GM23338 (cell line): ENCODE measurements around the gene GDF11. TPM values are rescaled to one million over a fixed set of nuclear protein-coding genes. Genes with fewer than 3 reads are reported as not detected.

Experiments used
- ATAC-seq: fragments of 200-7000 bp; cut with Tn5 transposase; 3 replicates; pipeline ENCODE4 v1.9.1; 2020
- DNase-seq: peaks from one replicate; pipeline ENCODE4 v3.0.0-alpha.2; 2015; ENCODE audit warnings: low spot score
- H2AFZ ChIP-seq: fragments of 200-600 bp; sonication (generic); 2 replicates; pipeline ENCODE4 v1.8.0; 2016; ENCODE audit warnings: antibody characterized with exemption, mild to moderate bottlenecking, moderate library complexity
- H3F3A ChIP-seq: fragments of 200-600 bp; sonication (generic); replicated peaks from 2 replicates; pipeline ENCODE4 v1.8.0; 2017; ENCODE audit warnings: antibody characterized with exemption, mixed run types, low read depth
- H3K27ac ChIP-seq: fragments of 200-600 bp; sonication (generic); 2 replicates; pipeline ENCODE4 v1.6.1; 2016; ENCODE audit warnings: low read depth
- H3K27me3 ChIP-seq: fragments of 200-600 bp; sonication (generic); 2 replicates; pipeline ENCODE4 v1.8.0; 2016; ENCODE audit warnings: mild to moderate bottlenecking, mixed run types, moderate library complexity; ENCODE audit not compliant: insufficient read depth
- H3K36me3 ChIP-seq: fragments of 200-600 bp; sonication (generic); 2 replicates; pipeline ENCODE4 v1.8.0; 2016; ENCODE audit warnings: mild to moderate bottlenecking; ENCODE audit not compliant: insufficient read depth
- H3K4me1 ChIP-seq: fragments of 200-600 bp; sonication (generic); 2 replicates; pipeline ENCODE4 v1.8.0; 2016; ENCODE audit warnings: mild to moderate bottlenecking, moderate library complexity; ENCODE audit not compliant: insufficient read depth
- H3K4me2 ChIP-seq: fragments of 200-600 bp; sonication (generic); 2 replicates; pipeline ENCODE4 v1.7.1; 2017; ENCODE audit warnings: mixed run types
- H3K4me3 ChIP-seq: fragments of 200-600 bp; sonication (generic); 2 replicates; pipeline ENCODE4 v1.6.1; 2016; ENCODE audit warnings: mixed run types
- H3K79me2 ChIP-seq: fragments of 200-600 bp; sonication (generic); replicated peaks from 2 replicates; pipeline ENCODE4 v1.8.0; 2017; ENCODE audit warnings: mild to moderate bottlenecking; ENCODE audit not compliant: insufficient read depth
- H3K9me2 ChIP-seq: fragments of 200-600 bp; sonication (generic); 2 replicates; pipeline ENCODE4 v1.8.0; 2017; ENCODE audit not compliant: insufficient read depth
- H4K20me1 ChIP-seq: fragments of 200-600 bp; sonication (generic); replicated peaks from 2 replicates; pipeline ENCODE4 v1.8.0; 2017; ENCODE audit warnings: mild to moderate bottlenecking; ENCODE audit not compliant: insufficient read depth
- H3K27ac Mint-ChIP-seq: 2 replicates; pipeline ENCODE4 v1.8.0; 2020; ENCODE audit warnings: inconsistent platforms, mild to moderate bottlenecking, moderate library complexity, mixed read lengths
- H3K27me3 Mint-ChIP-seq: 3 replicates; pipeline ENCODE4 v1.8.0; 2022; ENCODE audit warnings: low read depth, mild to moderate bottlenecking, moderate library complexity, mixed read lengths, inconsistent platforms; ENCODE audit not compliant: insufficient read depth, poor library complexity
- H3K36me3 Mint-ChIP-seq: 3 replicates; pipeline ENCODE4 v1.8.0; 2021; ENCODE audit warnings: low read depth, mild to moderate bottlenecking, inconsistent platforms, moderate library complexity, mixed read lengths
- H3K4me1 Mint-ChIP-seq: 3 replicates; pipeline ENCODE4 v1.8.0; 2020; ENCODE audit warnings: mild to moderate bottlenecking, inconsistent platforms, mixed read lengths
- H3K4me3 Mint-ChIP-seq: 3 replicates; pipeline ENCODE4 v1.8.0; 2021; ENCODE audit warnings: moderate library complexity, mild to moderate bottlenecking, inconsistent platforms, mixed read lengths
- H3K9me3 Mint-ChIP-seq: 3 replicates; pipeline ENCODE4 v1.8.0; 2020; ENCODE audit warnings: moderate library complexity, mild to moderate bottlenecking, inconsistent platforms, mixed read lengths
- CREB1 ChIP-seq: fragments of 250-450 bp; sonication (Bioruptor Pico); IDR thresholded peaks from 2 replicates; pipeline ENCODE4 v1.5.0; 2020; ENCODE audit warnings: low read depth, mild to moderate bottlenecking, moderate library complexity
- EZH2 ChIP-seq: fragments of 200-600 bp; sonication (generic); IDR thresholded peaks from one replicate; pipeline ENCODE4 v1.8.0; 2017; ENCODE audit warnings: antibody characterized with exemption, mild to moderate bottlenecking, low read depth; ENCODE audit not compliant: unreplicated experiment
- EZH2phosphoT487 ChIP-seq: fragments of 200-600 bp; sonication (generic); IDR thresholded peaks from one replicate; pipeline ENCODE4 v1.8.1; 2018; ENCODE audit warnings: antibody characterized with exemption; ENCODE audit not compliant: unreplicated experiment
- POLR2AphosphoS5 ChIP-seq: IDR thresholded peaks from 2 replicates; pipeline ENCODE4 v1.6.1; 2016; ENCODE audit warnings: antibody characterized with exemption, low read depth
- long read RNA-seq: library from polyadenylated mRNA; unstranded; transcript quantifications from one replicate; pipeline ENCODE4 v2.0.0, GENCODE V29; 2020; ENCODE audit not compliant: unreplicated experiment
- polyA plus RNA-seq: library from polyadenylated mRNA; unstranded; fragments of >200 nt; fragmentation: Nextera tagmentation; extraction: Ambion mirVana; gene quantifications from 2 replicates; pipeline ENCODE4 v1.2.1, GENCODE V29; 2016
- total RNA-seq: library from RNA; depleted of rRNA; stranded (reverse); fragments of >200 nt; shearing (Covaris generic); gene quantifications from 2 replicates; pipeline ENCODE4 v1.2.3, GENCODE V29; 2014; rRNA removed
- TF ChIP-seq, protein P1 (sequence below): fragments of 250-450 bp; sonication (Bioruptor Pico); IDR thresholded peaks from 2 replicates; pipeline ENCODE4 v1.5.0; 2020; ENCODE audit warnings: mild to moderate bottlenecking, moderate library complexity

The GDF11 gene
- 12.5 and 12.6 TPM in 2 replicates for total RNA-seq
- 3.7 and 3.8 TPM in 2 replicates for polyA plus RNA-seq
- long read RNA-seq, partial matches to known transcripts, result 0 of 1 reads
- long read RNA-seq, other reads (novel, unspliced or antisense), result 1 of 1 reads

DNA sequence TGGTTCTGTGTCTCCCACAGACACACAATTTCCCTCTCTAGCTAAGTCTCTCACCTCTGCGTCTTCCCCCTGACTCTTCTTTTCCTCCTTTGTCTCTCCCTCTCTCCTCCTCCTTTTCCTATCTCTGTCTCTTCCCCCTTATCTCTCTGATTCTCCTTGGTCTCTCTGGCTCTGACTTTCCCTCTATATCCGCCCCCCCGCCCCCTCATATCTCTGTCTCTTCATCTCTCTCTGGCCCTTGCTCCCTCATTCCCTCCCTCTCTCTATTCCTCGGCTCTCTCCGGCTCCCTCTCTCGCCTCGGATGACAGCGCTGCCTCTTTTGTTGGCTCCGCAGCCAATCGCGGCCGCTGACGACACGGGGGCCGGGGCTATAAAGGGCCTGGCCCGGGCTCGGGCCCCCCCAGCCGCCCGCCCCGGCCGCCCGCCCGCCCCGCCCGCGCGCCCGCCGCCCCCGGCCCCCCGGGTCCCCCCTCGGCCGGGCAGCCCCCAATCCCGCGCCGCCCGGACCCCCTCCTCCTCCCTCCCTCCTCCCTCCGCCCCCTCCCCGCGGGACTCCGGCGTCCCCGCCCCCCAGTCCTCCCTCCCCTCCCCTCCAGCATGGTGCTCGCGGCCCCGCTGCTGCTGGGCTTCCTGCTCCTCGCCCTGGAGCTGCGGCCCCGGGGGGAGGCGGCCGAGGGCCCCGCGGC is at the start of gene GDF11:
Gene GDF11, plus strand, starts transcription at position 404 of the 687 bp plus-strand sequence. Its CDS starts 195 bp downstream, at position 599.
- peaks cover 12% of the 10 kb centered on the region for H3K36me3 Mint-ChIP-seq
- DNase-seq (peak; percentile 91), ATAC-seq (peak; percentile 13)
- H3K4me1 Mint-ChIP-seq, result peaks cover 42% of the 10 kb centered on the region
- Histone ChIP-seq H3K4me2 (peak within 1 kb of the TSS; percentile 87), H3K4me1 (peaks cover 27% of the 10 kb centered on the region), H3F3A (peaks cover 21% of the 10 kb centered on the region), H3K9me2 (0 out of 2 replicates have a peak, but pooled peaks cover 2% of the 10 kb centered on the region), H3K4me3 (peak within 1 kb of the TSS; percentile 95), H3K27me3 (no peaks in the 10 kb centered on the region), H3K27ac (0 out of 2 replicates have a peak within 1 kb of the TSS, but pooled peaks have one; percentile 32), H3K36me3 (no peaks in the 10 kb centered on the region), H2AFZ (peak within 1 kb of the TSS; percentile 91; the same call in 1 of the 2 replicates), H3K79me2 (peaks cover 35% of the 10 kb centered on the region), H4K20me1 (peaks cover 7% of the 10 kb centered on the region; the same call in 1 of the 2 replicates)
- H3K27me3 Mint-ChIP-seq, result peaks cover 15% of the 10 kb centered on the region
- peak within 1 kb of the TSS; percentile 76 for H3K27ac Mint-ChIP-seq
- H3K9me3 Mint-ChIP-seq, result no peaks in the 10 kb centered on the region; the same call in 2 of the 3 replicates
- TF ChIP-seq POLR2AphosphoS5, result peak; percentile 72
- TF ChIP-seq EZH2phosphoT487, result no peak
- TF ChIP-seq, protein P1, sequence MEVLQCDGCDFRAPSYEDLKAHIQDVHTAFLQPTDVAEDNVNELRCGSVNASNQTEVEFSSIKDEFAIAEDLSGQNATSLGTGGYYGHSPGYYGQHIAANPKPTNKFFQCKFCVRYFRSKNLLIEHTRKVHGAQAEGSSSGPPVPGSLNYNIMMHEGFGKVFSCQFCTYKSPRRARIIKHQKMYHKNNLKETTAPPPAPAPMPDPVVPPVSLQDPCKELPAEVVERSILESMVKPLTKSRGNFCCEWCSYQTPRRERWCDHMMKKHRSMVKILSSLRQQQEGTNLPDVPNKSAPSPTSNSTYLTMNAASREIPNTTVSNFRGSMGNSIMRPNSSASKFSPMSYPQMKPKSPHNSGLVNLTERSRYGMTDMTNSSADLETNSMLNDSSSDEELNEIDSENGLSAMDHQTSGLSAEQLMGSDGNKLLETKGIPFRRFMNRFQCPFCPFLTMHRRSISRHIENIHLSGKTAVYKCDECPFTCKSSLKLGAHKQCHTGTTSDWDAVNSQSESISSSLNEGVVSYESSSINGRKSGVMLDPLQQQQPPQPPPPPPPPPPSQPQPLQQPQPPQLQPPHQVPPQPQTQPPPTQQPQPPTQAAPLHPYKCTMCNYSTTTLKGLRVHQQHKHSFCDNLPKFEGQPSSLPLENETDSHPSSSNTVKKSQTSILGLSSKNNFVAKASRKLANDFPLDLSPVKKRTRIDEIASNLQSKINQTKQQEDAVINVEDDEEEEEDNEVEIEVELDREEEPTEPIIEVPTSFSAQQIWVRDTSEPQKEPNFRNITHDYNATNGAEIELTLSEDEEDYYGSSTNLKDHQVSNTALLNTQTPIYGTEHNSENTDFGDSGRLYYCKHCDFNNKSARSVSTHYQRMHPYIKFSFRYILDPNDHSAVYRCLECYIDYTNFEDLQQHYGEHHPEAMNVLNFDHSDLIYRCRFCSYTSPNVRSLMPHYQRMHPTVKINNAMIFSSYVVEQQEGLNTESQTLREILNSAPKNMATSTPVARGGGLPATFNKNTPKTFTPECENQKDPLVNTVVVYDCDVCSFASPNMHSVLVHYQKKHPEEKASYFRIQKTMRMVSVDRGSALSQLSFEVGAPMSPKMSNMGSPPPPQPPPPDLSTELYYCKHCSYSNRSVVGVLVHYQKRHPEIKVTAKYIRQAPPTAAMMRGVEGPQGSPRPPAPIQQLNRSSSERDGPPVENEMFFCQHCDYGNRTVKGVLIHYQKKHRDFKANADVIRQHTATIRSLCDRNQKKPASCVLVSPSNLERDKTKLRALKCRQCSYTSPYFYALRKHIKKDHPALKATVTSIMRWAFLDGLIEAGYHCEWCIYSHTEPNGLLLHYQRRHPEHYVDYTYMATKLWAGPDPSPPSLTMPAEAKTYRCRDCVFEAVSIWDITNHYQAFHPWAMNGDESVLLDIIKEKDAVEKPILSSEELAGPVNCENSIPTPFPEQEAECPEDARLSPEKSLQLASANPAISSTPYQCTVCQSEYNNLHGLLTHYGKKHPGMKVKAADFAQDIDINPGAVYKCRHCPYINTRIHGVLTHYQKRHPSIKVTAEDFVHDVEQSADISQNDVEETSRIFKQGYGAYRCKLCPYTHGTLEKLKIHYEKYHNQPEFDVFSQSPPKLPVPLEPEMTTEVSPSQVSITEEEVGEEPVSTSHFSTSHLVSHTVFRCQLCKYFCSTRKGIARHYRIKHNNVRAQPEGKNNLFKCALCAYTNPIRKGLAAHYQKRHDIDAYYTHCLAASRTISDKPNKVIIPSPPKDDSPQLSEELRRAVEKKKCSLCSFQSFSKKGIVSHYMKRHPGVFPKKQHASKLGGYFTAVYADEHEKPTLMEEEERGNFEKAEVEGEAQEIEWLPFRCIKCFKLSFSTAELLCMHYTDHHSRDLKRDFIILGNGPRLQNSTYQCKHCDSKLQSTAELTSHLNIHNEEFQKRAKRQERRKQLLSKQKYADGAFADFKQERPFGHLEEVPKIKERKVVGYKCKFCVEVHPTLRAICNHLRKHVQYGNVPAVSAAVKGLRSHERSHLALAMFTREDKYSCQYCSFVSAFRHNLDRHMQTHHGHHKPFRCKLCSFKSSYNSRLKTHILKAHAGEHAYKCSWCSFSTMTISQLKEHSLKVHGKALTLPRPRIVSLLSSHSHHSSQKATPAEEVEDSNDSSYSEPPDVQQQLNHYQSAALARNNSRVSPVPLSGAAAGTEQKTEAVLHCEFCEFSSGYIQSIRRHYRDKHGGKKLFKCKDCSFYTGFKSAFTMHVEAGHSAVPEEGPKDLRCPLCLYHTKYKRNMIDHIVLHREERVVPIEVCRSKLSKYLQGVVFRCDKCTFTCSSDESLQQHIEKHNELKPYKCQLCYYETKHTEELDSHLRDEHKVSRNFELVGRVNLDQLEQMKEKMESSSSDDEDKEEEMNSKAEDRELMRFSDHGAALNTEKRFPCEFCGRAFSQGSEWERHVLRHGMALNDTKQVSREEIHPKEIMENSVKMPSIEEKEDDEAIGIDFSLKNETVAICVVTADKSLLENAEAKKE (CRISPR knock-in tag), result no peak
- TF ChIP-seq CREB1 (CRISPR knock-in tag), result peak; percentile 69
- TF ChIP-seq EZH2, result no peak
- H3K4me3 Mint-ChIP-seq, result peak within 1 kb of the TSS; percentile 94
